HCT116 (cell line): ENCODE measurements around the gene PCLO.

Source experiments
- CTCF ChIP-seq, 3 experiments: fragments of 200-600 bp in 1 of 3; sonication (generic) in 1 of 3; IDR thresholded peaks in 2 of 3; conservative IDR thresholded peaks in 1 of 3; 2 replicates each; pipeline ENCODE4 v1.5.1; 2012 to 2017; ENCODE audit warnings: low read depth in 2 of 3, low read length in 2 of 3, antibody characterized with exemption in 1 of 3, borderline replicate concordance in 1 of 3, control low read depth in 1 of 3, mild to moderate bottlenecking in 1 of 3, mixed read lengths in 1 of 3, mixed run types in 1 of 3, moderate library complexity in 1 of 3; ENCODE audit not compliant: insufficient read depth in 1 of 3
- EZH2 ChIP-seq: fragments of 200-600 bp; sonication (generic); IDR thresholded peaks from 2 replicates; pipeline ENCODE4 v1.6.1; 2017; ENCODE audit warnings: antibody characterized with exemption, mixed run types
- EZH2phosphoT487 ChIP-seq: fragments of 200-600 bp; IDR thresholded peaks from 2 replicates; pipeline ENCODE4 v1.6.1; 2018; ENCODE audit warnings: antibody characterized with exemption, borderline replicate concordance
- POLR2A ChIP-seq: IDR thresholded peaks from 2 replicates; pipeline ENCODE4 v1.7.0; 2011; ENCODE audit warnings: borderline replicate concordance; ENCODE audit not compliant: insufficient read depth, insufficient read length; ENCODE audit errors: extremely low read depth
- SIN3A ChIP-seq: IDR thresholded peaks from 2 replicates; pipeline ENCODE4 v1.6.1; 2012; ENCODE audit warnings: low read depth
- SRF ChIP-seq: IDR thresholded peaks from 2 replicates; pipeline ENCODE4 v1.6.1; 2012; ENCODE audit warnings: low read depth
- ZFX ChIP-seq: fragments of 450-650 bp; IDR thresholded peaks from 2 replicates; pipeline ENCODE4 v1.6.1; 2017

- TF ChIP-seq SIN3A (no peak), EZH2 (no peak), CTCF (IDR thresholded peaks at IDR 0.05 in 2 of 3, conservative IDR thresholded peaks at IDR 0.05 in 1 of 3; ENCODE audit: borderline replicate concordance in 1 of 3, insufficient read depth in 1 of 3, low read depth in 2 of 3, low read length in 2 of 3) (no peak), SRF (no peak), ZFX (no peak), POLR2A (no peak), EZH2phosphoT487 (no peak)
These were observed 256.2 kb downstream of the PCLO start for GRCh38 chr7:82906502-82906901.
